Lower leg skin (tissue), 3 donors: ENCODE data around the gene HHIPL1.

Source experiments
- POLR2A ChIP-seq, 2 donors: fragments of 450-650 bp; IDR thresholded peaks; one replicate each; pipeline ENCODE4 v1.6.1; 2016 to 2017; ENCODE audit warnings: antibody characterized with exemption in 2 of 2, mild to moderate bottlenecking in 1 of 2, moderate library complexity in 1 of 2
- TF ChIP-seq, protein P1 (sequence below), 3 donors: fragments of 450-650 bp; IDR thresholded peaks; one replicate each; pipeline ENCODE4 v1.5.1; 2016; ENCODE audit warnings: antibody characterized with exemption in 3 of 3, mild to moderate bottlenecking in 3 of 3, moderate library complexity in 2 of 3

DNA sequence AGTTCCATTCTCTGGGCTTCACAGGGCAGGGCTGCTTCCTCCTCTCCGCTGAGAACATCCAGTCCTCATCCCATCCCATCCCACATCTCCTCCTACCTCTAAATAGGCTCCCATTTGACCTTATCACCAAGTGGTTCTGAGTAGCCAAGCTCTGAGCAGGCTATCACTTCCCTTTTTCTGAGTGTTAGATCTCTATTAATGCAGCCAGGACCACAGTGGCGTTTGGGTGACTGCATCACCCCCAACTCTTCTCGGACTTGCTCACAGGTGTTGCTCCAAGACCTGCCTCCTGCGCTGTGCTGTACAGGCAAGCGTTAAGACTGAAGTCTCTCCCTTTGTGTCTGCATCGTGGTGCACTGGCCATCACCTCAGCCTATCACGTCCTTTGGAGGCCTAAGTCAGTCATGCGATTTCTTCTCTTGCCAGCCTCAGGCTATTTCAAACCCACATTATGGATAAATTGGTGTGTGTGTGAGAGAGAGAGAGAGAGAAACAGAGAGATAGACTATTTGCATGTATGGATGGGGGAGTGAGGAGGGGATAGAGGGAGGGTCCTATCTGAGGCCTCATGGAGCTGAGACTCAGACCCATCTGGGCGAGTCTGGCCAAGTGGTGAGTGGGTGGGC lies 12.4 kb upstream of the HHIPL1 start:
- TF ChIP-seq, protein P1, sequence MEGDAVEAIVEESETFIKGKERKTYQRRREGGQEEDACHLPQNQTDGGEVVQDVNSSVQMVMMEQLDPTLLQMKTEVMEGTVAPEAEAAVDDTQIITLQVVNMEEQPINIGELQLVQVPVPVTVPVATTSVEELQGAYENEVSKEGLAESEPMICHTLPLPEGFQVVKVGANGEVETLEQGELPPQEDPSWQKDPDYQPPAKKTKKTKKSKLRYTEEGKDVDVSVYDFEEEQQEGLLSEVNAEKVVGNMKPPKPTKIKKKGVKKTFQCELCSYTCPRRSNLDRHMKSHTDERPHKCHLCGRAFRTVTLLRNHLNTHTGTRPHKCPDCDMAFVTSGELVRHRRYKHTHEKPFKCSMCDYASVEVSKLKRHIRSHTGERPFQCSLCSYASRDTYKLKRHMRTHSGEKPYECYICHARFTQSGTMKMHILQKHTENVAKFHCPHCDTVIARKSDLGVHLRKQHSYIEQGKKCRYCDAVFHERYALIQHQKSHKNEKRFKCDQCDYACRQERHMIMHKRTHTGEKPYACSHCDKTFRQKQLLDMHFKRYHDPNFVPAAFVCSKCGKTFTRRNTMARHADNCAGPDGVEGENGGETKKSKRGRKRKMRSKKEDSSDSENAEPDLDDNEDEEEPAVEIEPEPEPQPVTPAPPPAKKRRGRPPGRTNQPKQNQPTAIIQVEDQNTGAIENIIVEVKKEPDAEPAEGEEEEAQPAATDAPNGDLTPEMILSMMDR (IDR thresholded peaks at IDR 0.05): no peak
- no peak for TF ChIP-seq POLR2A (IDR thresholded peaks at IDR 0.05)
